OCI-M2 (cell line): ENCODE results near the gene CNOT10.
"Not testable (repeated sequence)": the region's sequence is repeated elsewhere in the genome, so short reads cannot be mapped to it uniquely, and the experiment has no call there.

Experiments
- DNase-seq: peaks from one replicate; lab custom pipeline; 2025; ENCODE audit not compliant: unreplicated experiment; lab: John Stamatoyannopoulos, UW

The CNOT10 gene

DNA sequence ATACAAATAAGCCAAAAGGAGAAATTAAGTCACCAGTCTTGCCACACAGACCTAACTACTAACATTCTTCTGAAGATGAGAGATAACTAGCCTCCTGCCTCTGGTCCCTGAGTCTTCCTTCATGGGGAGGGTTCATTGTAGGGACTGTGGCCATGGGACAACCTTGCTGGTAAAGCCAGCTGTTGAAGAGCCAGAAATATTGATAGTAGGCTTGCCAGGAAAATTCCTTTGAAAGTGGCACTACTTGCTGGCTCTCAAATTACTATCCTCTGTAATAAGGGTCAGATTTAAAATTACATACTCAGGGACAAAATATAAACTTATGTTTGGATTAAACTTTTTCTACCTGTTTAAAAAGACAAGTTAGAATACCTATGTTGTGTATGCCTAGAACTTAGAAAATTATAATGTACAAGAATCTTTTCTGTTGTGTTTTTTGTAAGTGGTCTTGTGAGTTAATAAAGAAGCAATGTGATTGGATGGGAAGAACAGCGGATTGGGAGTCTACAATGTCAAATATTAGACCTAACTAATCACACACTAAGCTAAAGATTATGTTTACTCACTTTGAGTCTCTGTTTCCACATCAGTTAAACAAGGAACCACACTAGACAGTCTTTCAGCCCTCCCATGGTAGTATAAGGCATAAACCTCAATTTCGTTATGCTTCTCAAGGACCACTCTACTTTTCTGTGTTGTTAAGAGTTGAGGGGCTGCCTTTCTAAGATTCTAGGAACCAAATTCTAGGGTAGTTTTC, 72.8 kb downstream of the CNOT10 start:
- no peak for DNase-seq

DNA sequence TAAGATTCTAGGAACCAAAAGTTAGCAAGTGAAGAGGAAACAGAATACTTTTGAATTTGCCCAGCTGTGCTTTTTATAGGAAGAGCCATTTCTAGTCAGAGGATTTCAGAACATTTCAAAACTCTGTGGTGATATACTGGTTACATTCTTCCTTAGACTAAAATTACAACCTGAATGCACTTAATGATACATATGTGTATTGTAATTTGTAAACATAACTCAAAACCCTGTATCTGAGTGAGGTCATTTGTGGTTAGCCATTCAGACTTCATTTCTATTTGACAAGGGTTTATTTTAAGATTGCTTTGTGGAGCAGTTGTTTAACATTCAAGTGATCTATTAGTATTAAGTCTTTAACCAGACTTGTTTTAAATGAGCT, 73.4 kb downstream of the CNOT10 start:
- no peak for DNase-seq

DNA sequence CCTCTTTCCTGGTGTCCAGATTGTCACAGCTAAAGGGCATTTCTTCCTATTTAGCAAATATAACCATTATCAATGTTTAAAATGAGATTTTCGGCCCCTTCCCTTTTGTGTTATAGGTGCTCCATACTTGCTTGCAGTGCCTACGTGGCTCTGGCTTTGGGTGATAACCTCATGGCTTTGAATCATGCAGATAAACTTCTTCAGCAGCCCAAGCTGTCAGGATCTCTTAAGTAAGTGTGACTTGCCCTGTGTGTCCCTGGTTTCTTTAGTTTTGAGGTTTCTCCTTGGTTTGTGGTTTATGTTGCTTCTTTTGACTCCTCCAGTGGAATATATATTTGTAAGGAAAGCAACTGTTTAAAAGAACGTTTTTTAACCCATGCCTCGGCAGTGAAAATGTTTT, 74.4 kb downstream of the CNOT10 start:
- no peak for DNase-seq

DNA sequence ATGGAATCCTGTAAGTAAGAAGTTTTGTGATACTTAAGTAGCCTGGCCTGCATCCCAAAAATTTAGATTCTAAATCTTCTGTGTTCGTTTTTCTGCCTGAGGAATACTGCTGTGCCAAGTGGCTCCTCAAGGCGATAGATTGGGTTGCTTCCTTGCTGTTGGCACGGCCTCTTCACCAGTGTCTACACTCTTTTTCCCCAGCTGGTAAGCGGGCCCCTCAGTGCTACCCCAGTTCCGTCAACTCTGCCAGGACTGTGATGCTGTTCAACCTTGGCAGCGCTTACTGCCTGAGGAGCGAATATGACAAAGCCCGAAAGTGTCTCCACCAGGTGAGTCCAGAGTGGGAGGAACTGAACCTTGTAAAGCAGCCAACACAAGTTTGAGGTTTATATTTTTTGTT, 79.5 kb downstream of the CNOT10 start:
- no peak for DNase-seq

DNA sequence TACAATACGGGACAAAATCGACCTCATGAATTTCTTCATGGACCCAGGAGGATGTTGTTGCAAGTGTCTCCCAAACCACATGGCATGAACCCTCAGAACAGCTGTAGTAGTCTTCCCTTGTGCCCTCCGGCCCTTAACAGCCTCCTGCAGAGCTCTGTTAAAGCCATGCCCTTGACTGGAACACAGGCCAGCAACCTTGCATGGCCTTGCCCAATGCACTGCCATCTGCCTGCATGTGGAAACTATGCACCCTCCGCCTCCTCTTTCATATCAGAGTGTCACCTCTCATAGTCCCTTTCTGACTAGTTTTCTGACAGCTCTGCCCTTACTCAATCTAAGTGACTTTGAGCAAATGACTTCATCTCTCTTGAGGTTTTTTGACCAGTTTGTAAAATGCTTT, 93.4 kb downstream of the CNOT10 start:
- DNase-seq: no peak

DNA sequence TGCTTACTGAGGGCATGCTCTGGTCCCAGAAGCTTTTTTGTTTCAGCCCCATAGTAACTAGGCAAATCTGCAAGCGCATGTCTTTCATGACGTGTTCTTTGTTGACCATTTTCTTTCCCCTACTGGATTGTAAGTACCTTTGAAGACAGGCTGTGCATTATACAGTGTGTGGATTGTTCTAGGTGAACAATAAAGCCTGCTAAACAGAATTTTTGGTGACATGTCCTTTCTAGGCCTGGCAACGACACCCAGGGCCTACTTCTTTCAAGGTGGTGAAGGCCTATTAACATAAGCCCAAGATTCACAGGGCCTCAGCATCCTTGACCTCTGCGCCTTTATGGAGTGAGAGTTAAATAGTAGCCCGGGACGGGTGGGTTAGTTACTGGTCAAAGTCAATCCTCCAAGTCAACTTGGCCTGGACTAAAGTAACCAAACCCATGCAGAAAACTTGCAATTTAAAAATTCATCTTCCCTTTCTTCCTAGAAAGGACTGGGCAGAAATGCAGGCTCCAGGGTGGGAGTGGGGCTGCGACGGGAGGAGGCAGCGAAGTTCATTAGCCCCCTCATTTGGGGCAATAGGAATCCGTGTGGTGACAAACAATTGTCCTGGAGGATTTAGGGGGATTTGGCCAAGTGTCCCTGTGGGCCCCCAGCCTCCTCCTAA, 95.2 kb downstream of the CNOT10 start:
- no peak for DNase-seq

DNA sequence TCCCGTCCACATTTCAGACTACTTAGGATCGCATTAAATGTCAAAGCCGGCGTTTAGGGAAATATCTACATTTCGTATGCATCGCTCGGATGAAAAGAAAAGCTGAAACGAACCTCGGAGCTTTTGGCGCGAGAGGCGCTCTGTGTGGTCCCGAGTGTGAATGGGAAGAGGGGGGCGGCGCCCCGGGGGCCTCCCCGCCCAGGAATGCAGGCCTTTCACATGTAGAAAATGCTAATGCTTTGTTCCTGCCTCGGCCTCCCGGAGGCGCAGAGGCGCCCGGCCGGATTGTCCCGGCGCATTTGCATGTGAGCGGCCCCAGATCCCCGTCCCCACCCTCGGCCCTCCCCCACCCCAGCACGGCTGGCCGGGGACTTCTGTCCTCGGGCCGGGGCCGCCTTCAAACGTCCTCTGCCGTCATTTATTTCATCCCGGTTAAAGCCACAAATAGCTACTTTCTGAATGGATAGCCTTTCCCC, 95.8 kb downstream of the CNOT10 start:
- no peak for DNase-seq

DNA sequence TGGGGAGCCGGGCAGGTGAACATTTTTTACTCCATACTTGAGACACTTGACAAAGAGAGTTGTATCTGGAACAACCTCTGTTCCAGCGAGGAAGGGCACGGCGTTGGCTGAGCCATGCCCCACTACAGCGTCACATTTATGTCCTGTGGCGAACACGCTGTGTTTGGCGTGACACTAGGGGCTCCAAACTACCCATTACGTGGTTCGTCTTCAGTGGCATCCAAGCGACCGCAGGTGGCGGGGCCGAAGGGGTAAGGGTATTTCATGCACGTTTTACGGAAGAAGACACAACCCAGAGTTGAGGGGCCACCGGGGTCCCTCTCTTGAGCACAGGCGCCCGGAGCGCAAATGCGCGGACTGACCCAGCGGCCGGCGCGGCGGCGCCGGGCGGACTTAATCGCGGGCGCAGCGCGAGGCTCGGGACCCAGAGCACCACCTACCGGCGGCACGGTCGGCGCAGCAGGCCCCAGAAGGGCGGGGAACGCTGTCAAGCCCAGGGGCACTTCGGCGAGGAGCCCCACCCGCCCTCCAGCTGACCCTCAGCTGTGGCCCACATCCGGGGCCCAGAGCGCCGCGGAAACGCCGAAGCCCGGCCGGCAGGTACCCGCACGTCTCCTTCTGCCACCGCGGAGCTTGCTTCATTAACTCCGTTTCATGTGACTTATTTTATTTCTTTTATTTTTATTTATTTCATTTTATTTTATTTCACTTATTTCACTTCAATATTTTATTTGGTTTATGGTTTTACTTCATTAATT, 96.4 kb downstream of the CNOT10 start:
- peak; percentile 64 for DNase-seq

DNA sequence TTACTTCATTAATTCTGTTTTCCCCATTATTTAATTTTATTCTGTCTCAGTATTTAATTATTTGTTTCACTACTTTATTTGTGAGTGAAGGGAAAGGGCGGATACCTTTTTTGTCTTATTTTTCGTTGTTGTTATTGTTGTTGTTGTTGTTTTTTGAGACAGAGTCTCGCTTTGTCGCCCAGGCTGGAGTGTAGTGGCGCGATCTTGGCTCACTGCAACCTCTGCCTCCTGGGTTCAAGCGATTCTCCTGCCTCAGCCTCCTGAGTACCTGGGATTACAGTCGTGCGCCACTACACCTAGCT, 96.9 kb downstream of the CNOT10 start:
- not testable (repeated sequence) for DNase-seq

DNA sequence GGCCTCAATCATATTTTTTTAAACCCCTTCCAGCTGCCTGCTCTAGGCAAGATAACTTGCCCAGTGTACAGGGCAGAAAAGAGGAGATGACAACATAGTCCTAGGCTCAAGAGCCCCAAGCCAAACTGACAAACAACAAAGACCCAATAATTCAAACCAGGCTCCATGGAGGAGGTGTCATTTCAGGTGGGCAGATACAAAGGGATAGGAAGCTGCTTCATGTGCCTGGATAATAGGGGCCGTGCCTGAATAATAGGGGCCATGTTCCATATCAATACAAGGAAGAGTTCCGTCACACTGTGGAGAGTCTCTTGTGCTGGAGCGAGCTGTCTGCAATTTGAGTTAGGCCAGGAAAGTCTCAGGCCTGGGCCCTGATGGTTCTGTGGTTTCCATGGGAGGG, 97.4 kb downstream of the CNOT10 start:
- no peak for DNase-seq

DNA sequence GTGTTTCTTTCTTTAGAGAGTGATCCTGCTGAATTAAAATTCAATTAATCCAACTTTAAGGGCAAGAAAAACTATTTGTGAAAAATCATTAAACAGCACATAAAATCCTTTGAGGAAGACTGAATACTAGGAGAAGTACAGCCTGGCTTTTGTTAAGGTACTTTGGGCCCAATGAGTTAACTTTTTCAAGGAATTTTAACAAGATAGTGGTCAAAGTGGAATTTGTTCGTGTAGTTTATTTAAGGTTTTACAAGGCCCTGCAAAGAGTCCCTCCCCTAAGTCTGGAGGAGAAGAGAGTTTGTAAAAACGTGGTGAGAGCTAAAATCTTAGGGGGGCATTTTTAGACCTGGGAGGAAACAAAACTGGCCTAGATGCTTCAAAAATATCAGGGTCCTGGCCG, 106.8 kb downstream of the CNOT10 start:
- no peak for DNase-seq

DNA sequence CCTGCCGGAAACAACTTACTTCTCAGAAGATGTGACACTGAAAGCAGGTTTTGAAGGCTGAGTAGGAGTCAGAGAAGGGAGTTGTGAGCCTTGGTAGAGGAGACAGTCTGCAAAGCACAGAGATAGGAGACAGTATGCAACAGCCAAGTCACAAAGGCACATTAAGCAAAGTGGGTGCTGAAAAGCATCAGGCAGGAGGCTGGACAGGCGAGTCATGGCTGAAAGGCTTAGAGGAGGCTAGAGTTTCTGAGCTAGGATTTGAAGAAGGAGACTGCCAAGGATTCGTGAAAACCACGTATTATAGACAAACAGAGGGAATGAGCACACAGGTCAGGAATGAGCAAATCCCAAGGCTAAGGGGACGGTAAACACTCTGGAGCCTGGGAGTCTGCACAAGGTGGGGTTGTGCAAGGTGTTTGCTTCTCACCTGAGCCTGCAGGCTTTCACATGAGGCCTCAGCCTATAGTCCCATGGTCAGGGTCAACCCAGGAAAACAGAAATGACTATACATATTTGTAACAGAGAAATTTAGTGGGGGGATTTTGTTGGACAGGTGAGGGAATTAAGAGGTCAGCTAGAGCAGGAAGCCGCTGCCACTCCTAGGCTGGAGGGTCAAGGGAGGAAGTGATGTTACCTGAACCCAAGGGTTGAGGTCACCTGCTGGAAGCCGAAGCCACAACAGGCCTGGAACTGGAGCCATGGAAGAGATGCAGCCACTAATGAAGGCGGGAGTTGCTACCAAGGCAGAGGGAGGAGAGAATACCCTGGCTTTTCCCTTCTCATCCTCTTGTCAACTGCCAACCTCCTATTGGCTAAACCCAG, 109.7 kb downstream of the CNOT10 start:
- DNase-seq: no peak

DNA sequence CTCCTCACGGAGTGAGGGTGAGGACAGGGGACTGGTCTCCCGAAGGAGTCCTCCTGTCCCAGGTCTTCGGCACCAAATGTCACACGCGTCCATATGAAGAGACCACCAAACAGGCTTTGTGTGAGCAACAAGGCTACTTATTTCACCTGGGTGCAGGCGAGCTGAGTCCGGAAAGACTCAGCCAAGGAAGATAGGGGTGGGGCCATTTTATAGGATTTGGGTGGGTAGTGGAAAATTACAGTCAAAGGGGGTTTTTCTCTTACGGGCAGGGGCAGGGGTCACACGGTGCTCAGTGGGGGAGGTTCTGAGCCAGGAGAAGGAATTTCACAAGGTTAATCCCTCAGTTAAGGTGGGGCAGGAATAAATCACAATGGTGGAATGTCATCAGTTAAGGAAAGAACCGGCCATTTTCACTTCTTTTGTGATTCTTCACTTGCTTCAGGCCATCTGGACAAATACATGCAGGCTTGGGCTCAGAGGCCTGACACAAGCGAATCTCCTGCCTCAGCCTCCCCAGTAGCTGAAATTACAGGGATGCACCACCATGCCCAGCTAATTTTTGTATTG, 111.5 kb downstream of the CNOT10 start:
- DNase-seq: not testable (repeated sequence)

DNA sequence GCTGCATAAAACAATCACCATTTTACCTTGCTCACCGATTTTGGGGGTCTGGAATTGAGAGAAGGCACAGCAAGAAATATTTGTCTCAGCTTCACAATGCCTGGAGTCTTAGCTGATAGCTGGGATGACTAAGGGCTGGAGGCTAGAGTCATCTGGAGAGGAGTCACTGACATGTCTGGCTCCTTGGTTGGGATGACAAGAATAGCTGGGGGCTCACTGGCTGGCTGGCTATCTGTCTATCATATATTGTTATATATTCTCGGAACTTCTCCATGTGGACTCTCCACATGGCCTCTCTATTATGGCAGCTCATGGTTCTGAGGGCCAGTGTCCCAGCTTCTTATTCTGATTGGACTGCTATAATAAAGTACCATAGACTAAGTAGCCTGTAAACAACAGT, 112.8 kb downstream of the CNOT10 start:
- no peak for DNase-seq

DNA sequence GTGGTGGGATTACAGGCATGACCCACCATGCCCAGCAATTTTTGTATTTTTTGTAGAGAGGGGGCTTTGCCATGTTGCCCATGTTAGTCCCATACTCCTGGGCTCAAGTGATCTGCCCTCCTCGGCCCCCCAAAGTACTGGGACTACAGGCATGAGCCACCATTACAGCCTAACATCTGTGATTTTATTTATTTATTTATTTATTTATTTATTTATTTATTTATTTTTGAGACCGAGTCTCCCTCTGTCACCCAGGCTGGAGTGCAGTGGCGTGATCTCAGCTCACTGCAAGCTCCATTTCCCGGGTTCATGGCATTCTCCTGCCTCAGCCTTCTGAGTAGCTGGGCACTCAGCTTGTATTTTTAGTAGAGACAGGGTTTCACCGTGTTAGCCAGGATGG, 116.5 kb downstream of the CNOT10 start:
- DNase-seq: not testable (repeated sequence)

DNA sequence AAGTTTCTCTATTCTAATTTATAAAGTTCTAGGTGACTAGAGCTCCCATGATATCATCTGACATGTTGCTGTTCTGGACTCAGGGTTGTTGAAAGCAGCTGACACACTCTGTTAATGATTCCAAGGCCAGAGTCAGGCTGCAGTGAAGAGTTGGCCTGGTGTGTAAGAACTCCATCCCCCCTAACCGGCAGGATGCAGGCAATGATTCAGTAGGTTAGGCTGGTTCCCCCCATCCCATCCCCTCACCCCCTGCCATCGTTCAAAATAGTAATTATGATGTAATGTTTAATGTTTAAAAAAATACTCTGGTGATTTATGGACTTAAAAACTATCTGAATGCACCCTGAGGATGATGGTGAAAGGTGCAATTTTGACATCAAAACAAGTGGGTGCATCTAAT, 128.2 kb downstream of the CNOT10 start:
- no peak for DNase-seq

DNA sequence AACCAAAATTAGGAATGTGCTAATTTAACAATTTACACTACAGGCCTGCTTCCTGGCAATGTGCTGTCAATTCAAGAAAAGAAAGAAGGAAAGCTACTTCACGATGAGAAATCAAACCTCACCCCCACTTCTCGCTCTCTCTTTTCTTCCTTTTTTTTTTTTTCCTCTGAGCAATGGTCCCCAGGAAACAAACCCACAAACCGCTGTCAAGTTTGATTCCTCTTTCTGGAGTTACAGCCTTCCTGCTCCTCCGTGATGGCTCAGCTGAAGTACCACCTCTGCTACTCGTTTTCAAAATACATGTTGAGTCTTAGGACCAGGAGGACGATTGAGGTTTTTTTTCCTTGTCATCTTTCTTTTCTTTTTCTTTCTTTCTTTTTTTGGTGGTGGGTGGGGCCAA, 129.4 kb downstream of the CNOT10 start:
- no peak for DNase-seq

DNA sequence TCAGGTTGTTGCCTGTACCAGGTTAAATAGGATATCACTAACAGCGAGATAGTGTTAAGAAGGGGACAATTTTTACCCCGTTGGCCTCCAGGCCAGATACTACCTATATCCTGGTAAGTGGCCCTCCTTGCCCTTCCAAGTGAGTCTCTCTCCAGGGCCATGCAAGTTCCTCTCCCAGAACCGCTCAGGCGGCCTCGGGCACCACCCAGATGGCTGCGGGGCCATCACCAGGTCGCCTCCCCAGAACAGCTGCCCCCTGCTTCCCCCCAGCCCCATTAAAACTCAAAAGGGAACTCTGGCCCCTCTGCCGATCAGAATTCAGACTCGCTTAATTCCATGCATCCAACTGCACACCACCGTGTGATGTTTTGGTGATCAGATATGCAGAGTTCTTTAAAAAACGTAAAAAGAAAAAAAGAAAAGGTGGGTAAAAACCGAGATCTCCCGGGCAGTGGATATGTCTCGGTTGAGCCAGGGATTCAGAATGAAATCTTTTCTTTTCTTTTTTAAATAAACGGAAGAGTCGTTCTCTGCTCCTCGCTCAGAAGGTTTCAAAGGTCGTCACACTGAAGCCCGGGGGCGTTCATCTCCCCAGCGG, 131.0 kb downstream of the CNOT10 start:
- DNase-seq: no peak

DNA sequence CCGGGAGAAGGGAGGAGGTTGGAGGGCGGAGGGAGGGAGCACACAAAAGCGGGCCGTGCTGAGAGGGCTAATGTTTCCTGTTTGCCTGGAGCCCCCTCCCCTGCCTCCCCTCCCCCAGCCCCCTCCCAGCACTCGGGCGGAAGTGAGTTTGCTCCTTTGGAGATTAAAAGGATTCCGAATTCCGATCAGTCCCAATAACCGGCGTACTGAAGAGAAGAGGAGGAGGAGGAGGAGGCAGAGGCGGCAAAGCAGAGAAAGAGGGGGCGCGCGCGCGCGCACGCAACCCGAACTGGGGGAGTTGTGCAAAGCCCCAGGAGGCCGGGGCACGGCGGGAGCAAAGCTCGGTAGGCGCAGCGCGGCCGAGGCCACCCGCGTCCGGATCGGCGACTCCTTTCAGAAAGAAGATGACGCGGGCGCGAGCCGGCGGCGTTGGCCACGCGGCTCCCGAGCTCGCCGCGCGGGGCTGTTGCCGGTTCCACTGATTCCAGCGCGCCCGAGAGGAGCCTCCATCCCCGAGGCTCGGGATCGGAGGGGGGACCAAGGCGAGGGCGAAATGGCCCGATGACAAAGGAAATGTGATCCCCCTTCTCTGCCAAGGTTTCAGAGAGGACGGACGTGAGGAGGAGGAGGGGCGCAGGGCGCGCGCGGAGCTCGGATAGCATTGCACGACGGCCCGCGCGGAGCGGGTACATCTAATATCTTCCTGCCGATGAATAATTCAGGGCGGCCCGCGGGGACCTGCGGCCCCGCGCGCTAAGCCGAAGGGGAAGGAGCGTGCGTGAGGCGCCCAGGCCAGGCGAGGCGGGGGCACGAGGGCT, 131.7 kb downstream of the CNOT10 start:
- no peak for DNase-seq

DNA sequence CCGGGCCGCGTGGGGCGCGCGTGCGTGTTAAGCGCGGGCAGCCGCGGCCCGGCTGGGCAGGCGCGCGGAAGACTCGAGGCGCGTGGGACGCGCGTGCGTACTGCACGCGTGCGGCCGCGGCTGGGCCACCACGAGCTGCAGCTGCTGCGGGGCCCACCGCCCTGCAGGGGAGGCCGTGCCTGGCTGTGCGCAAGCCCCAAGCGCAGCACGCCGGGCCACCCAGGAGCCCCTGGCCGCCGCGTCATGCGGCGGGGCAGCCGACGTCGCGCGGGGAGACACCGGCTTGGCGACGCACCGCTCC, 132.2 kb downstream of the CNOT10 start:
- DNase-seq: no peak
